Natural killer cell (primary cell): ENCODE data around the gene FOCAD. TPM values are rescaled to one million over a fixed set of nuclear protein-coding genes. Genes with fewer than 3 reads are reported as not detected.

Experiments
- ATAC-seq, 3 donors: fragments of 150-1000 bp in 2 of 3; fragments of 200-7000 bp in 1 of 3; cut with Tn5 transposase; 1 replicate in 1 of 3; 2 replicates in 2 of 3; pipeline ENCODE4 v1.10.0; 2021; ENCODE audit warnings: mild to moderate bottlenecking in 2 of 3, moderate library complexity in 2 of 3
- DNase-seq, 2 donors: peaks; one replicate each; pipeline versions ENCODE4 v3.0.0 to v3.0.0-alpha.2; 2013 to 2021; ENCODE audit warnings: mixed read lengths in 1 of 2
- H3K27ac ChIP-seq: one replicate; pipeline ENCODE4 v1.5.1; 2013; ENCODE audit warnings: mild to moderate bottlenecking, low read length
- H3K27me3 ChIP-seq: one replicate; pipeline ENCODE4 v1.6.1; 2013; ENCODE audit warnings: low read length; ENCODE audit not compliant: control insufficient read depth, insufficient read depth
- H3K36me3 ChIP-seq: one replicate; pipeline ENCODE4 v1.6.1; 2013; ENCODE audit warnings: low read length; ENCODE audit not compliant: control insufficient read depth, insufficient read depth
- H3K4me1 ChIP-seq: one replicate; pipeline ENCODE4 v1.6.1; 2013; ENCODE audit warnings: low read length; ENCODE audit not compliant: control insufficient read depth, insufficient read depth
- H3K4me3 ChIP-seq: one replicate; pipeline ENCODE4 v1.5.1; 2013; ENCODE audit warnings: low read length
- H3K9me3 ChIP-seq: one replicate; pipeline ENCODE4 v1.6.1; 2013; ENCODE audit warnings: low read length; ENCODE audit not compliant: control insufficient read depth, insufficient read depth
- H3K27ac Mint-ChIP-seq, 2 donors: one replicate each; pipeline ENCODE4 v1.8.0; 2022; ENCODE audit warnings: mild to moderate bottlenecking in 2 of 2, mixed read lengths in 2 of 2, moderate library complexity in 1 of 2
- H3K27me3 Mint-ChIP-seq, 2 donors: one replicate each; pipeline ENCODE4 v1.8.0; 2022; ENCODE audit warnings: low read depth in 2 of 2, mixed read lengths in 2 of 2
- H3K36me3 Mint-ChIP-seq: one replicate; pipeline ENCODE4 v1.8.0; 2022; ENCODE audit warnings: mixed read lengths
- H3K4me1 Mint-ChIP-seq, 2 donors: one replicate each; pipeline ENCODE4 v1.8.0; 2022; ENCODE audit warnings: mixed read lengths in 2 of 2
- H3K4me3 Mint-ChIP-seq: one replicate; pipeline ENCODE4 v1.8.0; 2022; ENCODE audit warnings: mild to moderate bottlenecking, moderate library complexity, mixed read lengths
- H3K9me3 Mint-ChIP-seq, 2 donors: one replicate each; pipeline ENCODE4 v1.8.0; 2022; ENCODE audit warnings: mixed read lengths in 2 of 2
- CTCF ChIP-seq: fragments of 200-600 bp; IDR thresholded peaks from one replicate; pipeline ENCODE4 v1.8.0; 2022; ENCODE audit warnings: antibody characterized with exemption
- WGBS: methylation state at CpG from one replicate; pipeline ENCODE4 v1.1.7; 2013; ENCODE audit warnings: missing lambda C conversion rate; ENCODE audit not compliant: insufficient coverage; 5-methylcytosine and 5-hydroxymethylcytosine counted together
- intact Hi-C: fragments of 100-400 bp; cut with micrococcal nuclease; formaldehyde crosslinking; loops from one replicate; pipeline ENCODE4 v1.14.2; 2022
- total RNA-seq, 4 donors: library from RNA; stranded (reverse); fragments of 120-200 nt in 1 of 4; gene quantifications; one replicate each; pipeline versions ENCODE4 v1.2.3 to v1.2.4, GENCODE V29; 2013 to 2022

Gene FOCAD
- total RNA-seq, 3 donors from 2014 or later (not counting 1 experiment from before 2014, with no cell fraction given): 15.1 to 27.6 (median 18.8) TPM

GRCh38 chr9:20729523-20729922 lies 45.5 kb downstream of the FOCAD start:
- ATAC-seq (no peak), DNase-seq (no peak)
- TF ChIP-seq CTCF: no peak
- H3K27me3 ChIP-seq: no peaks in the 10 kb centered on the region
- no peaks in the 10 kb centered on the region for H3K36me3 ChIP-seq
- Mint-ChIP-seq H3K27me3 (no peaks in the 10 kb centered on the region), H3K4me3 (no peak overlapping the region), H3K36me3 (no peaks in the 10 kb centered on the region), H3K9me3 (no peaks in the 10 kb centered on the region), H3K4me1 (peaks cover 20 to 25% of the 10 kb centered on the region in 2 donors), H3K27ac (no peak overlapping the region)
- no peaks in the 10 kb centered on the region for H3K4me1 ChIP-seq
- no peak overlapping the region for H3K27ac ChIP-seq
- H3K4me3 ChIP-seq: no peak overlapping the region
- intact Hi-C loops: no loop called here
- no peaks in the 10 kb centered on the region for H3K9me3 ChIP-seq

GRCh38 chr9:20732118-20732517 lies 48.1 kb downstream of the FOCAD start:
- no peaks in the 10 kb centered on the region for H3K36me3 Mint-ChIP-seq
- no peak for TF ChIP-seq CTCF
- 33% methylated on average over 4 of the region's 4 CpGs for WGBS
- H3K4me1 ChIP-seq: no peaks in the 10 kb centered on the region
- intact Hi-C loops: no loop called here
- DNase-seq (no peak), ATAC-seq (no peak)
- no peaks in the 10 kb centered on the region for H3K27me3 Mint-ChIP-seq
- peaks cover 8 to 9% of the 10 kb centered on the region in 2 donors for H3K4me1 Mint-ChIP-seq
- H3K4me3 ChIP-seq: no peak overlapping the region
- no peaks in the 10 kb centered on the region for H3K9me3 ChIP-seq
- H3K27me3 ChIP-seq: no peaks in the 10 kb centered on the region
- no peak overlapping the region for H3K4me3 Mint-ChIP-seq
- H3K27ac ChIP-seq: no peak overlapping the region
- H3K27ac Mint-ChIP-seq: no peak overlapping the region
- no peaks in the 10 kb centered on the region for H3K36me3 ChIP-seq
- H3K9me3 Mint-ChIP-seq: no peaks in the 10 kb centered on the region

- H3K27ac ChIP-seq: no peak overlapping the region
- H3K27me3 ChIP-seq: no peaks in the 10 kb centered on the region
- no peaks in the 10 kb centered on the region for H3K27me3 Mint-ChIP-seq
- H3K4me1 Mint-ChIP-seq: peaks cover 7 to 9% of the 10 kb centered on the region in 2 donors
- H3K4me3 Mint-ChIP-seq: no peak overlapping the region
- ATAC-seq (no peak), DNase-seq (no peak)
- no peak overlapping the region for H3K27ac Mint-ChIP-seq
- no peaks in the 10 kb centered on the region for H3K4me1 ChIP-seq
- H3K36me3 Mint-ChIP-seq: no peaks in the 10 kb centered on the region
- no CpG with 5 or more reads among the region's 1 CpG for WGBS
- H3K4me3 ChIP-seq: no peak overlapping the region
- intact Hi-C loops: no loop called here
- peaks cover 1% of the 10 kb centered on the region for H3K36me3 ChIP-seq
- no peaks in the 10 kb centered on the region for H3K9me3 Mint-ChIP-seq
- TF ChIP-seq CTCF: no peak
- no peaks in the 10 kb centered on the region for H3K9me3 ChIP-seq
Observed at GRCh38 chr9:20734275-20734674, 50.2 kb downstream of the FOCAD start.

- DNase-seq (peak in 1 of 2 donors; percentile 4), ATAC-seq (peak in 2 of 3 donors; percentile 49 to 75)
- H3K4me1 Mint-ChIP-seq: peaks cover 9 to 15% of the 10 kb centered on the region in 2 donors
- H3K36me3 Mint-ChIP-seq: no peaks in the 10 kb centered on the region
- Histone ChIP-seq H3K4me3 (no peak overlapping the region), H3K36me3 (peaks cover 4% of the 10 kb centered on the region), H3K27me3 (no peaks in the 10 kb centered on the region), H3K4me1 (no peaks in the 10 kb centered on the region), H3K27ac (no peak overlapping the region), H3K9me3 (no peaks in the 10 kb centered on the region)
- intact Hi-C loops: no loop called here
- TF ChIP-seq CTCF: no peak
- peak overlapping the region; percentile 3 to 33 for H3K27ac Mint-ChIP-seq
- H3K27me3 Mint-ChIP-seq: no peaks in the 10 kb centered on the region
- H3K9me3 Mint-ChIP-seq: no peaks in the 10 kb centered on the region
- WGBS: 13% methylated on average over 1 of the region's 1 CpG
- no peak overlapping the region for H3K4me3 Mint-ChIP-seq
Observed at GRCh38 chr9:20740304-20740703, 56.2 kb downstream of the FOCAD start.
